ENCODE results near the gene PHAX.

The PHAX gene

DNA sequence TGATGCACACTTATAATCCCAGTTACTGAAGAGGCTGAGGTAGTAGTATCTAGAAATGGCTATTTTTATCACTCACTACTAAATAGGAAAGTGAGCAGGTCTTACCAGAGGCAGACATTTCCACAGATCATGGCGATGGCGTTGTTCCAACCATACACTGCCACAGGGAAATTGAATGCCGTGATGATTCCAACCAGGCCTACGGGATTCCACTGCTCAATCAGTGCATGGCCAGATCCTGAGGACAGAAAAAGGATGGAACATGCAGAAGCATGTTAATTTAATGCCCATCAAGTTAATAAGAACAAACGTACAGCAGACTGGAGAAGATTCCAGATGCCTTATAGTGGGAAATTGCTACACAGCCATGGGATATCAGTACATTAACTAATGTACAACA lies 23.8 kb upstream of the PHAX start:
- TF ChIP-seq, protein P1, sequence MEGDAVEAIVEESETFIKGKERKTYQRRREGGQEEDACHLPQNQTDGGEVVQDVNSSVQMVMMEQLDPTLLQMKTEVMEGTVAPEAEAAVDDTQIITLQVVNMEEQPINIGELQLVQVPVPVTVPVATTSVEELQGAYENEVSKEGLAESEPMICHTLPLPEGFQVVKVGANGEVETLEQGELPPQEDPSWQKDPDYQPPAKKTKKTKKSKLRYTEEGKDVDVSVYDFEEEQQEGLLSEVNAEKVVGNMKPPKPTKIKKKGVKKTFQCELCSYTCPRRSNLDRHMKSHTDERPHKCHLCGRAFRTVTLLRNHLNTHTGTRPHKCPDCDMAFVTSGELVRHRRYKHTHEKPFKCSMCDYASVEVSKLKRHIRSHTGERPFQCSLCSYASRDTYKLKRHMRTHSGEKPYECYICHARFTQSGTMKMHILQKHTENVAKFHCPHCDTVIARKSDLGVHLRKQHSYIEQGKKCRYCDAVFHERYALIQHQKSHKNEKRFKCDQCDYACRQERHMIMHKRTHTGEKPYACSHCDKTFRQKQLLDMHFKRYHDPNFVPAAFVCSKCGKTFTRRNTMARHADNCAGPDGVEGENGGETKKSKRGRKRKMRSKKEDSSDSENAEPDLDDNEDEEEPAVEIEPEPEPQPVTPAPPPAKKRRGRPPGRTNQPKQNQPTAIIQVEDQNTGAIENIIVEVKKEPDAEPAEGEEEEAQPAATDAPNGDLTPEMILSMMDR (conservative IDR thresholded peaks at IDR 0.05) = no peak
- no peak overlapping the region for H3K27ac ChIP-seq

- no peak overlapping the region for H3K27ac ChIP-seq
- TF ChIP-seq, protein P1 (conservative IDR thresholded peaks at IDR 0.05) = no peak
Measured at GRCh38 chr5:126577415-126577814, 23.3 kb upstream of the PHAX start.

GRCh38 chr5:126579716-126580115 lies 21.0 kb upstream of the PHAX start:
- TF ChIP-seq, protein P1 (conservative IDR thresholded peaks at IDR 0.05) = no peak
- H3K27ac ChIP-seq = no peak overlapping the region

- H3K27ac ChIP-seq = no peak overlapping the region
- TF ChIP-seq, protein P1 (conservative IDR thresholded peaks at IDR 0.05) = no peak
Measured at GRCh38 chr5:126583761-126584160, 17.0 kb upstream of the PHAX start.

- TF ChIP-seq, protein P1 (conservative IDR thresholded peaks at IDR 0.05) = no peak
- H3K27ac ChIP-seq = no peak overlapping the region
Measured at GRCh38 chr5:126587551-126588390, 13.0 kb upstream of the PHAX start.

GRCh38 chr5:126589536-126590297 lies 11.0 kb upstream of the PHAX start:
- TF ChIP-seq, protein P1 (conservative IDR thresholded peaks at IDR 0.05) = no peak
- no peak overlapping the region for H3K27ac ChIP-seq

GRCh38 chr5:126591549-126591948 lies 9.2 kb upstream of the PHAX start:
- TF ChIP-seq, protein P1 (conservative IDR thresholded peaks at IDR 0.05) = no peak

More at GRCh38 chr5:126591549-126591948, 9.2 kb upstream of the PHAX start:
- H3K27ac ChIP-seq = no peak overlapping the region
